Hypothalamus (tissue), 51 donors: ENCODE results near the gene RAB20.

ENCODE experiments used
- DNase-seq, 51 donors: peaks; one replicate each; lab custom pipeline; 2025; lab: John Stamatoyannopoulos, UW

The RAB20 gene

DNA sequence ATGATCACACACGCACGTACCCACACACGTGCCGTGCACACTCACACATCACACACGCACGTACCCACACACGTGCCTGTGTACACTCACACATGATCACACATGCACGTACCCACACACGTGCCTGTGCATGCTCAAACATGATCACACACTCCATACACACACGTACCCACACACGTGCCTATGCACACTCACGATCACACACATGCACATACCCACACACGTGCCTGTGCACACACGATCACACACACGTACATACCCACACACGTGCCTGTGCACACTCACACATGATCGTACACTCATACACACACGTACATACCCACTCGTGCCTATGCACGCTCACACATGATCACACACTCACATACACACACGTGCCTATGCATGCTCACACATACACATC lies 86.8 kb downstream of the RAB20 start:
- no peak for DNase-seq
